ENCODE data around the gene HACD1.
"Not testable (repeated sequence)": the region's sequence is repeated elsewhere in the genome, so short reads cannot be mapped to it uniquely, and the experiment has no call there.

HACD1 gene

DNA sequence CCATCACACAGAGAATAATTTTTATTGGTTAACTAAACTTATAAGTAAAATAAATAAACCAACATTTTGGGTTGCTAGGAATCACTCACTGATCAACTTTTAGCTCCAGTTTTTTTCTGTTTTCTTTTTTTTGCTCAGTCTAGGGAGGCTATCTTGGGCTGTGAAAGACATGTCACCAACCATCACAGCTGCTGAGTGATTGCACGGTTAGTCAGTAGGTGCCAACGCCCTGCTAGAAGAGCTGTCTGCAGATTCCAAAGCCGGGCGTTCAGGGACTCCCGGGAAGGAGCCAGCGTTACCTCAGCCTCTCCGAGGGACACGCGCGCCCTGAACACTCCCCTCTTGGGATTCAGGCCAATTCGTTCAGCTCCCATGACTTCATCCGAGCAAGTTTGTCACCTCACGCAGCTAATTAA, 26.2 kb upstream of the HACD1 start:
- DNase-seq (ENCODE audit: low spot score), result peak; percentile 82

DNA sequence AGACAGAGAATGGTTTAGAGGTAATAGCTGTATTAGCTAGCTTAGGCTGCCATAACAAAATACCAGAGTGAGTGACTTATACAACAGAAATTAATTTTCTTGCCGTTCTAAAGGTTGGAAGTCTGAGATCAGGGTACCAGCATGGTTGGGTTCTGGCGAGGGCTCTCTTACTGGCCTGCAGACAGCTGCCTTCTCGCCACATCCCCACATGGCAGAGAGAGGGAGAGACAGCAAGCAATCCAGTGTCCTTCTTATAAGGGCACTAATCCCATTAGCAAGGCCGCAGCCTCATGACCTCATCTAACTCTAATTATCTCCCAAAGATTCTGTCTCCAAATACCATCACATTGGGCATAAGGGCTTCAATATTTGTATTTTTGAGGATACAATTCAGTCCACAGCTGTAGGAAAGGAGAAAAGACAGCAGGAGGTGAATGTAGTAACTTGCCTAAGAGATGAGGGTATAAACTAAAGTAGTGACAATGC, 23.2 kb upstream of the HACD1 start:
- no peak for DNase-seq (ENCODE audit: low spot score)

DNA sequence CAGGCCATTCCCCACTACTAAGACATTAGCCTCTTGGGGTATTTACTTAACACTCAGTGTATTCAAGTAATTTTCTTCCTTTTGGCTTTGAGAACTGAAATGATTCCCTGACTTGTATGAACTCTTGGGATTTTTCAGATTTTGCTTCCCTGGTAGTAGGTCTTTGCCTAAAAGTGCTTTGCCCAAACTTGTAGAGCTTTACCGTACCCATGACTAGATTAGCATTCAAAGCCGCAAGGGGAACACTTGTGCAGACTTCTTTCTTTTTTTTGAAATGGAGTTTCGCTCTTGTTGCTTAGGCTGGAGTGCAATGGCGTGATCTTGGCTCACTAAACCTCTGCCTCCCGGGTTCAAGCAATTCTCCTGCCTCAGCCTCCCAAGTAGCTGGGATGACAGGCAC, 20.7 kb upstream of the HACD1 start:
- no peak for DNase-seq (ENCODE audit: low spot score)

DNA sequence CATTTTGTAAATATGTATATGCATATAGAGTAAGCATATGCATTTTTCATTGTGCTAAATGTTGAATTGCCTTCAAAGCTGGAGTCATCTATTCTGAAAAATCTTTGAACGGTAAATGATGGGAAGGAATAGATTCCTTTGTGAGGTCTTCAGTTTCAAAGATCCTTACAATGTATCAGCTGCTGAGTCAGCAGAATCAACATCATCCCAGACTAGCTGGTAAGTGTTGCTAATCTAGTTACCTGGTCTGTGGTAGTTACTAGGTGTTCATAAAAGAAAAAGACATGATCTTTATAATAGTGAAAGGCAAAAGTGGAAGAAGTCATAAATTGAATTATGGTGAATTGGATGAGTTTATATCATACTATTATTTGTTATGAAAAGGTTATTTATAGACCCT, 16.2 kb upstream of the HACD1 start:
- DNase-seq (ENCODE audit: low spot score), result no peak

DNA sequence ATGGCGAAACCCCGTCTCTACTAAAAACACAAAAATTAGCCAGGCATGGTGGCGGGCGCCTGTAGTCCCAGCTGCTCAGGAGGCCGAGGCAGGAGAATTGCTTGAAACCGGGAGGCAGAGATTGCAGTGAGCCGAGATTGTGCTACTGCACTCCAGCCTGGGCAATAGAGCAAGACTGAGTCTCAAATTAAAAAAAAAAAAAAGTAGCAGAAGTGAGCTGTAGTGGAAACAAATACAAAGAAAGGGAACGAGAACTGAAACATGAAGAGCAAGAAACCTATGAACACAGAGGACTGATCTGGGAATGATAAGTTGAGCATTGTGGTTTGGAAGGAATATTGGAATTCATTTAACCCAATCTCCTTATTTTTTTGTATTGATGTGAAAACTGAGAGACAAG, 15.4 kb upstream of the HACD1 start:
- DNase-seq (ENCODE audit: low spot score), result not testable (repeated sequence)

DNA sequence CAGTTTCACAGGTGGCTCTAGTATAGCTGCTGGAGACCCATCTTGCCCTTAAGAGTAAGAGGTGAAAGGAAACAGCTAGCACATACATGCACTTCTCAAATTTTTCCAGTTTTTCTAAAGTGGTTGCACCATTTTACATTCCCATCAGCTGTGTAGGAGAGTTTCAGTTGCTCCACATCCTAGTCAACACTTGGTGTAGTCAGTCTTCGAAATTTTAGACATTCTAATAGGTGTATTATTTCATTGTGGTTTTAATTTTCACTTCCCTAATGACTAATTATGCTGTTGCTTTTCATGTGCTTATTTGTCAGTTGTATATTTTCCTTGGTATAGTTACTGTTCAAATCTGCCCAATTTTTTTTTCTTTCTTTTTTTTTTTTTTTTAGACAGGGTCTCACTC, 9.5 kb upstream of the HACD1 start:
- no peak for DNase-seq (ENCODE audit: low spot score)

DNA sequence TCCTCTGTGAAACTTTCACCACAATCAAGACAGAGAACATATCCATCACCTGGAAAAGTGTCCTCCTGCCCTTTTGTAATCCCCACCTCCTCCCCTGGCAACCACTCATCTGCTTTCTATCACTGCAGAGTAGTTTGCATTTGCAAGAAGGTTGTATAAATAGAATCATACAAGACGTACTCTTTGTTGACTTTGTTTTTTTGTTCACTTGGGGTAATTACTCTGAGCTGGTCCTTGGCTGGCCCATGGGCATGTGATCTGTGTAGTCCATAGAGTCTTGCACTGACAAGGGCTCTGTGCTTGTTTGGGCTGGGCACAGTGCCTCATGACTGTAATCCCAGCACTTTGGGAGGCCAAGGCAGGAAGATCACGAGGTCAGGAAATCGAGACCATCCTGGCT, 7.8 kb upstream of the HACD1 start:
- no peak for DNase-seq (ENCODE audit: low spot score)

DNA sequence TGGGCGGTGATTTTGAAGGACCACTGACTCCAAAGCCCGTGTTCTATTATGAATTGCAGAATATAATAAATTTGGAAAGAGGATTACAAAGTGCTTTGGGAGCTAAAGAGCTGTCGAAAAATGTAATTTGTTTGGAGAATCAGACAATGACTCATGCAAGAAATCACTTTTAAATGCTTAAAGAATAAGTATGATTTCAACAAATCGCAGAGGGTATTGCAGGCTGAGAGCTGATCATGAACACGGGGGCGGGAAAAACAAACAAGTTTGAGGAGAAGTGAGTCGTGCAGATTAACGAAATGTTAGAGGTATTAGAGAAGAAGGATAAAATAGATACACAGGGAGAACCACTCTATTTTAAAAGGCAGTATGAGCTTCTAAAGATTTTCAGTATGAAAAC, 4.9 kb upstream of the HACD1 start:
- no peak for DNase-seq (ENCODE audit: low spot score)

DNA sequence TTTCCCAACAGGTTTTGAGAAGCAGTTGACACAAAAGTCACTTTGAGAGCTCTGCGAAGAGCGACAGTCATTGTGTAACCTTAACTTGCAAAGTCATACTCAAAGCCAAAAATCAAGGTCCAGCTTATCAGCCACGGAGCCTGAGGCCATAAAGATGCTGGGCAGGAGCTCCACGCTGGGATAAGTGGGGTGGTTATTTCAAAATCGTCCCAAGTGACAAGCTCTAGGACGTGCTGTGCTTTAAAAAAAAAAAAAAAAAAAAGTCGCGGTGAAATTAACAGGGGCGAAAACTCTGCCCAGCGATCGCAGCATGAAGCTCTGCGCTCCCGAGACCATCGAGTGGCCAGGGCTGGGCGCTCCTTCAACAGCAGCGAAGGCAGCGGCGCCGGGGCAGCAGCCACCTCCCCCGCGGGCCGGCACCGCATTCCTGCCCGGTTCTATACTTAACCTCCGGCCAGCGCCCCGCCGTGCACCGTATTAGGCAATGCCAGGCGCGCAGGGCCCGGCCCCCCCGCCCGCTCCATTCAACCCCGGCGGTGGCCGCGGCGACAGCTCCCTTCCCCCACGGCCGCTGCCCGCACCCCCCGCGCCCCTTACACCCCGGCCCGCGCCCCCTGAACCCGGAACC, 657 bp downstream of the HACD1 start:
- peak; percentile 55 for DNase-seq (ENCODE audit: low spot score)

DNA sequence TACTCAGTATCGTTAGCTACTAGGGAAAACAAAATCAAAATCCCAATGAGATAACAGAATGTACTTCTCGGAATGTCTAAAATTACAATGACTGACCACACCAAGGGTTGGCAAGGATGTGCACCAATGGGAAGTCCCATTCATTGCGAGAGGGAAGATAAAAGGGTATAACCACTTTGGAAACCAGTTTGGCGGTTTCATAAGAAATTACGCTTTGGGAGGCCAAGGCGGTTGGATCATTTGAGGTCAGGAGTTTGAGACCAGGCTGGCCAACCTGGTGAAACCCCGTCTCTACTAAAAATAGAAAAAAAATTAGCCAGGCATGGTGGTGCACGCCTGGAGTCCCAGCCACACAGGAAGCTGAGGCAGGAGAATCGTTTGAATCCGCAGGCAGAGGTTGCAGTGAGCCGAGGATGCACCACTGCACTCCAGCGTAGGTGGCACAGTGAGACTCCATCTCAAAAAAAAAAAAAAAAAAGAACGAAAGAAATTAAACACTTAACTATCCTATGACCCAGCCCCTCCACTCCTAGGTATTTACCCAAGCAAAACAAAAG, 7.6 kb downstream of the HACD1 start:
- no peak for DNase-seq (ENCODE audit: low spot score)

DNA sequence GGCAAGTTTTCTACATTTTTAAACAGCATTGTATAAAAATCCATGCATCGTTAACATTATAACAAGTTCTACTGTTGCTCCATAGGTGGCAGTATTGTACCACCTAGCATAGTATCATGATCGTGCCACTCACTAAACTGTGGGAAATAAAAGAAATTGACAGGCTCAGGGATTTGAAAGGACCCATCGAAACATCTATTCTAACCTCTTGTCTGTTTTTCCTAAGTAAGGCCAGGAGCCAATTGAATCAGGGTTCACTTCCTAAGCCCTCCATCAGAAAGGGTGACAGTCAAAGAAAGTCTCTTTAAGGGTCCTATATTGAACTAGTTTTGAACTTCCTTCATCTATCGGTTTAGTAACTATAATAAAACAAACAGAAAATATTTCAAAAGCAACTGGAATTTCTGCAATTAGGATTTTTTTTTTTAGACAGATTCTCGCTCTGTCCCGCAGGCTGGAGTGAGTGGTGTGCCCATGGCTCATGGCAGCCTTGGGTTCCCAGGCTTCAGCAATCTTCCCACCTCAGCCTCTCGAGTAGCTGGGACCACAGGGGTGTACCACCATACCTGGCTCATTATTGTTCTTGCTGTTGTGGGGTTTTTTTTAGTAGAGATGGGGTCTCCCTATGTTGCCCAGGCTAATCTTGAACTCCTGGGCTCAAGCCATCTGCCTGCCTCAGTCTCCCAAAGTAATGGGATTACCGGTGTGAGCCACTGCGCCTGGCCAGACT, 9.4 kb downstream of the HACD1 start:
- DNase-seq (ENCODE audit: low spot score), result peak; percentile 83

DNA sequence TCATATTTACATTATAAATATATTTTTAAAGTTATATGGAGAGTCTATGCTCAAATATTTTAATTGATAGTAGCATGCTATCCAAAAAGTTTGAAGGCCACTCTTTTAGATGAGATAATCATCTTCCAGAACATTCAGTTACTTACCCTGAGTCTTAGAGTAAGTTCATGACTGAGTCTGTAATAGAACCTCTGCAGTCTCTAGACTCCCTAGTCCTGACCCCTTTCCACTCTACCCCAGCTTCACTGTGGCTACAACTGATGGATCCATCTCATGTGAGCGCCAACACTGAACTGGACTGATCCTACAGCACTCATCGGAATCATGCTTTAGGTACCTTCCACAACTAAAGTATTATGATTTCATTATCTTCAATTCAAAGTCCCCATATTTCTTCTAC, 10.1 kb downstream of the HACD1 start:
- DNase-seq (ENCODE audit: low spot score), result no peak

DNA sequence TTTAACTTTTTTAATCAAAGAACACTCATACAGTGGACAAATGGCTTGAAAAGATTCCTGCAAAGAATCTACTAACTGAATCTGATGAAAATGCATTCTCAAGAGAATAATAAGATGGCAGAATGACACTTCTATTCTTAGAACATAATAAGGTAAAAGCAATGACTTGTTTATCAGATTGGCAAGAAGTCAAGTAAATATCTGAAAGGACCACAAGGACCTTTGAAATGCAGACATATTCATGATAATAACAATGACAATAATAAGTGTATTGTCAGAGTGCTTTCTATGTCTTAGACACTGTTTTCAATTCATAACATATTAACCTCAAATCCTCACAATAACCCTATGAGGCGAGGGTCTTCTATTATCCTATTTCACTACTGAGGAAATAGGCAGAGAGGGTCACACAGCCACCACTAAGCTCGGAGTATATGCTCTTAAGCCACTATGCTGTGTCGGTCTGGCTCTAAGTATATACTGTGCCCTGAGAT, 10.6 kb downstream of the HACD1 start:
- no peak for DNase-seq (ENCODE audit: low spot score)

DNA sequence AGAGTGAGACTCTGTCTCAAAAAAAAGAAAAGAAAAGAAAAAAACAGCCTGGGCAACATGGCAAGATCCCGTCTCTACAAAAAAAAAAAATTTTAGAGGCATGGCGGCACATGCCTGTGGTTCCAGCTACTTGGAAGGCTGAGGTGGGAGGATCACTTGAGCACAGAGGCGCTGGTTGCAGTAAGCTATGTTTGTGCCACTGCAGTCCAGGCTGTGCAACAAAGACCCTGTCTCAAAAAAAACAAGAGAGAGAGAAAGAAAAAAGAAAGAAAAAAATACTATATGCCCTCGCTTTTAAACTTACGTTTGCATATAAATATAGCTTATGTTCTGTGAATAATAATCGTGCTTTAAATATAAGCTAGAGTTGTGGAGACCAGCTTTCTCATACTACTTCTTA, 11.2 kb downstream of the HACD1 start:
- no peak for DNase-seq (ENCODE audit: low spot score)

DNA sequence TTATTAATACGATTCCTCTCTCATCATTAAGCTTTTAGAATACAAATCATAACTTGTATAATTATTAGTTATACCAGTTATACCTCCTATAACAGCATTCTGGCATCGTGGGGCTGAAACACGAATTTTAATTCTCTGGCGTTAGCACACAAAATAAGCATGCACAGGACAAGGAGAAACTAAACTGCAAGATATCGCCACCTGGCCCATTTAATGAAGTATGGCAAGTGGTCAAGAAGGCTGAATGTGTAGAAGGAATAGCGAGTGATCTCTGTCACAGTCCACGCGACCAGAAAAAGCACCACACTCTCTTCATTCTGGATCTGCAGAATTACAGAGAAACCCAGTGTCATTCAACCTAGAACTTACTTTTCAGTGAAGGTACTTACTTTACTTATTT, 18.1 kb downstream of the HACD1 start:
- DNase-seq (ENCODE audit: low spot score), result peak; percentile 46

DNA sequence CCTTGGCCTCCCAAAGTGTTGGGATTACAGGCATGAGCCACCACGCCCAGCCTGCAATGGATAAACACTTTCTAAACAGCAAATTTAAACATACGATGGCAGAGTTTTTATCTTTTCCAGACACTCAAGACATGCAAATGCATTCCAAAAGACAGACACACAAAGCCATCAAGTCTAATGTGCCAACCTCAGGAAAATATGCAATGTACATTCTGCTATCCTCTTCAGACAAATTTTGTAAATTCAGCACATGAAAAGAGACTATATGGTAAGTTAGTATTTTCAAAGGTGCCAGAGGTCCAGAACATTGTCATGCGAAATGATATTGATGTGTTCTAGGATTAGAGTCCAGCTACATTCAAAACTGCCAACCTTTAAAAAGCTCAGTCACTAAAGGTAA, 19.8 kb downstream of the HACD1 start:
- DNase-seq (ENCODE audit: low spot score), result no peak

DNA sequence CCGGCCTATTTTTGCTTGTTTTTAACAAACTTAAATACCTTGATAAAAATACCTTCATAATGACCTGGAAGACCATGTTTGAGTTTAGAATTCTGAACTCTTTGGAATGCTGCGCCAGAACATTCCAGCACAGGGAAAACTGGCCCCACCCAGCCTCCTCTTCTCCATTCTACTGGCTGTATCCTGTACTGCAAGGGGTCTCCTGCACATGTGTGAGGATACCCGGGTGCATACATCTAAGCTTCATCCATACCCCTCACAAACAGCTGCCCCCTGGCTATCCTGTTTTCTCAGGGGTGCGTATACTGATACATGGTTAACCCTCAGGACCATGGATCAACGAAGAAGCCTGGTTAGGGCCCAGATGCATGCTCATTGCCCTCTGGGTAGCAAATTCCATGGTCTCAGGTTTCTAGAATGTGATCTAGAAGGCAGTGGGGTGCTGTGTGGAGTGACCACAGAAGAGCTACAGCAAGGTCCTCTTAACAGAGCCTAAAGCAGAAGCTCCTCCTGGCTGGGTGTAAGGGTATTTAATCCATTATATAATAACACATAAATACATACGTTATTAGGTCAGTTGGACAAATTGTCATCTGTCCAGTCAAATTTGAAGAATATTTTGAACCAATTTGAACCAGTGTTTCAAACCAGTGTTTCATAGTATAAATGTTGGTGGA, 26.1 kb downstream of the HACD1 start:
- DNase-seq (ENCODE audit: low spot score), result no peak

DNA sequence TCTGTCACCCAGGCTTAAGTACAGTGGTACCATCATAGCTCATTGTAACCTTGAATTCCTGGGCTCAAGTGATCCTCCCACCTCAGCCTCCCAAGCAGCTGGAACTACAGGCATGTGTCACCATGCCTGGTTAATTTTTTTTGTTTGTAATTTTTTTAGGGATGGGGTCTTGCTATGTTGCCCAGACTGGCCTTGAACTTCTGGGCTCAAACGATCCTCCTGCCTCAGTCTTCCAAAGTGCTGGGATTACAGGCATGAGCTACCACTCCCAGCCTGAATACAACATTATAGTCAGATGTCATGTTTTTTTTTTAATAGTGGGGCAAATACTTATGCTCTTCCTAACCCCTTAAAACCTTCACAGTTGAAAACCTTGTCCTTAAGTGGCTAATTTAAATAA, 27.9 kb downstream of the HACD1 start:
- not testable (repeated sequence) for DNase-seq (ENCODE audit: low spot score)

DNA sequence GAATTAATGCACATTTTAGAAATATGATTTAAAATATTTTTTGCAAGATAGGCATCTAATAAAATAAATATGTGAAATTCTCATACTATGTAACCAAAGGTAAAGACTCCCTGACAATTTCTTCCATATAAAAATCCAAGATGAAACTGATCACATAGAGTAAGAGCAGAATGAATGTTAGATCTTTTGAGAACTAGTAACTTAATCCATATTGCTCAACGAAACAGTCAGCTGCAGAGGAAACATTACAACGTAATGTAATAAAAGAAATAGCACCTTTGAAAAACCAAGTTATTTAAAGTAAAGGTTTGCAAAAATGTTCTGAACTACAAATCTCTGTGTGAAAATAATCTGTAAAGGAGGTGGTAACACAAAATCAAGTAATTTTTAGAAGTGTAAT, 28.8 kb downstream of the HACD1 start:
- no peak for DNase-seq (ENCODE audit: low spot score)

DNA sequence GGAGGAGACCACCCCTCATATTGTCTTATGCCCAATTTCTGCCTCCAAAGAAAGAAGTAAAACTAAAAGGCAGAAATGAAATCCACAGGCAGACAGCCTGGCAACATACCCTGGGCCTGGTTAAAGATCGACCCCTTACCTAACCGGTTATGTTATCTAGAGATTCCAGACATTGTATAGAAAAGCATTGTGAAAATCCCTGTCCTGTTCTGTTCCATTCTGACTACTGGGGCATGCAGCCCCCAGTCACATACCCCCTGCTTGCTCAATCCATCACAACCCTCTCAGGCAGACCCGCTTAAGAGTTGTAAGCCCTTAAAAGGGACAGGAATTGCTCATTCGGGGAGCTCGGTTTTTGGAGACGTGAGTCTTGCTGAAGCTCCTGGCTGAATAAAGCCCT, 29.9 kb downstream of the HACD1 start:
- DNase-seq (ENCODE audit: low spot score), result not testable (repeated sequence)

DNA sequence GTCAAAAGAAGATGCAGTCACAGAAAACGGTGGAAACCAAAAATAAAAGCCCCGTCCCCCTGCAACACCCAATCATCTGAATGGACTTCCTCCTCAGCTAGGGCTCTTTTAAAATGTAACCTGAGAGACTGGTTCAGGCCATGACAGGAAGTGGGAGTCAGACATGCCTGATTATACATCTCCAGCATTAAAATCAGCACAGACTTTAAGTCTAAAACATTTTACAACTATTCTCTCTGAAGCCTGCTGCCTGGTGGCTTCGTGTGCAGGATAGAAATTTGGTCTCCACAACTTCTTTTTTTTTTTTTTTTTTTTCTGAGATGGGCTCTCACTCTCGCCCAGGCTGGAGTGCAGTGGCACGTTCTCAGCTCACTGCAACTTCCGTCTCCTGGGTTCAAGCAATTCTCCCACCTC, 30.3 kb downstream of the HACD1 start:
- DNase-seq (ENCODE audit: low spot score), result no peak

DNA sequence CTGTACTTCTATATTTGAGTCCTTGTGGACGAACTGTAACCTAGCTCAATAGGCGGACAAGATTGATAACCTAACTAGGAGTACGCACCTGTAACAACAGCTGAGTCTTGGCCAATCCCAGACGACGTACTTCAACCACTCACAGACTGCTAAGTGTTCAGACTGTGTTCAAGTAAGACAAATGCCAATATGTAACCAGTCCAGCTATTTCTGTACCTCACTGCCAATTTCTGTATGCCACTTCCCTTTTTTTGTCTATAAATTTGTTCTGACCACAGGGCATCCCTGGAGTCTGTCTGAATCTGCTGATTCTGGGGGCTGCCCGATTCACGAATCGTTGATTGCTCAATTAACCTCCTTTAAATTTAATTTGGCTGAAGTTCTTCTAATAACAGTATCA, 32.2 kb downstream of the HACD1 start:
- DNase-seq (ENCODE audit: low spot score), result no peak

DNA sequence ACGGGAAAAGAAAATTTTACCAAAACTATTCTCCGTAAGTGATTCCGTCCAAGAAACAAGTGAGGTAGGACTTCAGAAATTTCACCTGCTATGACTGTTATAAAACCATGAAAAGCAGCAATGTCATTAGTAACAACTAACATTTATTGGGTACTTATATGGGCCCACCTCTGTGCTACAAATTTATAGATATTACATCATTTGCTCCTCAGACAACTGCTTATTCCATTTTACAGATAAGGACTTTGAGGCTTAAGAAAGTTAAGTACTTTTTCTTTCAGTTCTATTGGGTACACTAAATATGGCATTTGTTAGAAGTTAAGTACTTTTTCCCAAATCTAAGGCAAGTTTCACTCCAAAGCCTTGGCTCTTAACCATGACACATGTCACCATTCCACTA, 36.3 kb downstream of the HACD1 start:
- peak; percentile 43 for DNase-seq (ENCODE audit: low spot score)
